Measurements from ENCODE around the gene DBP. TPM values are rescaled to one million over a fixed set of nuclear protein-coding genes. Genes with fewer than 3 reads are reported as not detected.

The DBP gene
- total RNA-seq, 1 donor from 2014 or later, result 6.8 TPM

- H3K4me3 ChIP-seq (ENCODE audit: low read length in 3 of 3), result no peak overlapping the region
- no peaks in the 10 kb centered on the region for H3K9me3 ChIP-seq (ENCODE audit: control insufficient read depth in 3 of 3, low read length in 3 of 3)
- H3K36me3 ChIP-seq (ENCODE audit: control insufficient read depth in 3 of 3, insufficient read depth in 3 of 3, low read length in 3 of 3), result peaks cover 14 to 28% (median 25%) of the 10 kb centered on the region in 3 donors
- no peak overlapping the region for H3K27ac ChIP-seq (ENCODE audit: low read depth, low read length)
- no peaks in the 10 kb centered on the region for H3K27me3 ChIP-seq (ENCODE audit: control insufficient read depth in 3 of 3, insufficient read depth in 3 of 3, low read length in 3 of 3)
- peaks cover 51 to 61% (median 52%) of the 10 kb centered on the region in 3 donors for H3K4me1 ChIP-seq (ENCODE audit: control insufficient read depth in 3 of 3, insufficient read depth in 3 of 3, low read length in 3 of 3)
- H3K9ac ChIP-seq (ENCODE audit: low read depth in 1 of 3, low read length in 3 of 3), result no peak overlapping the region
These were observed 8.5 kb downstream of the DBP start for GRCh38 chr19:48628486-48629296.

- H3K27ac ChIP-seq (ENCODE audit: low read depth, low read length), result no peak overlapping the region
These were observed 9.3 kb downstream of the DBP start for GRCh38 chr19:48627865-48628314.

GRCh38 chr19:48627201-48627864 is 9.8 kb downstream of the DBP start:
- peaks cover 7 to 19% (median 17%) of the 10 kb centered on the region in 3 donors for H3K36me3 ChIP-seq (ENCODE audit: control insufficient read depth in 3 of 3, insufficient read depth in 3 of 3, low read length in 3 of 3)
- no peaks in the 10 kb centered on the region for H3K9me3 ChIP-seq (ENCODE audit: control insufficient read depth in 3 of 3, low read length in 3 of 3)
- peaks cover 45 to 53% (median 45%) of the 10 kb centered on the region in 3 donors for H3K4me1 ChIP-seq (ENCODE audit: control insufficient read depth in 3 of 3, insufficient read depth in 3 of 3, low read length in 3 of 3)
- H3K4me3 ChIP-seq (ENCODE audit: low read length in 3 of 3), result no peak overlapping the region
- no peaks in the 10 kb centered on the region for H3K27me3 ChIP-seq (ENCODE audit: control insufficient read depth in 3 of 3, insufficient read depth in 3 of 3, low read length in 3 of 3)
- no peak overlapping the region for H3K27ac ChIP-seq (ENCODE audit: low read depth, low read length)
- H3K9ac ChIP-seq (ENCODE audit: low read depth in 1 of 3, low read length in 3 of 3), result peak overlapping the region in 1 of 3 donors; percentile 25

More at GRCh38 chr19:48627865-48628314, 9.3 kb downstream of the DBP start:
- Histone ChIP-seq H3K36me3 (ENCODE audit: control insufficient read depth in 3 of 3, insufficient read depth in 3 of 3, low read length in 3 of 3) (peaks cover 9 to 24% (median 20%) of the 10 kb centered on the region in 3 donors), H3K27me3 (ENCODE audit: control insufficient read depth in 3 of 3, insufficient read depth in 3 of 3, low read length in 3 of 3) (no peaks in the 10 kb centered on the region), H3K4me3 (ENCODE audit: low read length in 3 of 3) (no peak overlapping the region), H3K9ac (ENCODE audit: low read depth in 1 of 3, low read length in 3 of 3) (no peak overlapping the region), H3K9me3 (ENCODE audit: control insufficient read depth in 3 of 3, low read length in 3 of 3) (no peaks in the 10 kb centered on the region), H3K4me1 (ENCODE audit: control insufficient read depth in 3 of 3, insufficient read depth in 3 of 3, low read length in 3 of 3) (peaks cover 50 to 58% (median 51%) of the 10 kb centered on the region in 3 donors)

GRCh38 chr19:48625891-48626327 is 11.3 kb downstream of the DBP start:
- peak overlapping the region in 1 of 3 donors; percentile 16 for H3K9ac ChIP-seq (ENCODE audit: low read depth in 1 of 3, low read length in 3 of 3)
- H3K4me3 ChIP-seq (ENCODE audit: low read length in 3 of 3), result no peak overlapping the region
- H3K36me3 ChIP-seq (ENCODE audit: control insufficient read depth in 3 of 3, insufficient read depth in 3 of 3, low read length in 3 of 3), result peaks cover 3 to 11% (median 9%) of the 10 kb centered on the region in 3 donors
- no peaks in the 10 kb centered on the region for H3K9me3 ChIP-seq (ENCODE audit: control insufficient read depth in 3 of 3, low read length in 3 of 3)
- H3K27ac ChIP-seq (ENCODE audit: low read depth, low read length), result no peak overlapping the region
- H3K4me1 ChIP-seq (ENCODE audit: control insufficient read depth in 3 of 3, insufficient read depth in 3 of 3, low read length in 3 of 3), result peaks cover 36 to 39% (median 37%) of the 10 kb centered on the region in 3 donors
- H3K27me3 ChIP-seq (ENCODE audit: control insufficient read depth in 3 of 3, insufficient read depth in 3 of 3, low read length in 3 of 3), result no peaks in the 10 kb centered on the region

GRCh38 chr19:48624791-48625723 is 12.1 kb downstream of the DBP start:
- peaks cover 30 to 33% (median 31%) of the 10 kb centered on the region in 3 donors for H3K4me1 ChIP-seq (ENCODE audit: control insufficient read depth in 3 of 3, insufficient read depth in 3 of 3, low read length in 3 of 3)

GRCh38 chr19:48624067-48624594 is 13.0 kb downstream of the DBP start:
- Histone ChIP-seq H3K4me3 (ENCODE audit: low read length in 3 of 3) (peak overlapping the region; percentile 72 to 78 (median 78)), H3K9me3 (ENCODE audit: control insufficient read depth in 3 of 3, low read length in 3 of 3) (no peaks in the 10 kb centered on the region), H3K27ac (ENCODE audit: low read depth, low read length) (peak overlapping the region; percentile 74), H3K4me1 (ENCODE audit: control insufficient read depth in 3 of 3, insufficient read depth in 3 of 3, low read length in 3 of 3) (peaks cover 28 to 34% (median 32%) of the 10 kb centered on the region in 3 donors), H3K27me3 (ENCODE audit: control insufficient read depth in 3 of 3, insufficient read depth in 3 of 3, low read length in 3 of 3) (no peaks in the 10 kb centered on the region), H3K9ac (ENCODE audit: low read depth in 1 of 3, low read length in 3 of 3) (peak overlapping the region; percentile 66 to 89 (median 81)), H3K36me3 (ENCODE audit: control insufficient read depth in 3 of 3, insufficient read depth in 3 of 3, low read length in 3 of 3) (peaks cover 0 to 3% (median 2%) of the 10 kb centered on the region in 3 donors)

More at GRCh38 chr19:48624791-48625723, 12.1 kb downstream of the DBP start:
- Histone ChIP-seq H3K27ac (ENCODE audit: low read depth, low read length) (peak overlapping the region; percentile 74), H3K9ac (ENCODE audit: low read depth in 1 of 3, low read length in 3 of 3) (peak overlapping the region; percentile 33 to 89 (median 81)), H3K9me3 (ENCODE audit: control insufficient read depth in 3 of 3, low read length in 3 of 3) (no peaks in the 10 kb centered on the region), H3K4me3 (ENCODE audit: low read length in 3 of 3) (peak overlapping the region; percentile 59 to 78 (median 78)), H3K27me3 (ENCODE audit: control insufficient read depth in 3 of 3, insufficient read depth in 3 of 3, low read length in 3 of 3) (no peaks in the 10 kb centered on the region), H3K36me3 (ENCODE audit: control insufficient read depth in 3 of 3, insufficient read depth in 3 of 3, low read length in 3 of 3) (peaks cover 3 to 8% (median 3%) of the 10 kb centered on the region in 3 donors)

- peaks cover 28 to 35% (median 34%) of the 10 kb centered on the region in 3 donors for H3K4me1 ChIP-seq (ENCODE audit: control insufficient read depth in 3 of 3, insufficient read depth in 3 of 3, low read length in 3 of 3)
- peaks cover 0 to 3% (median 2%) of the 10 kb centered on the region in 3 donors for H3K36me3 ChIP-seq (ENCODE audit: control insufficient read depth in 3 of 3, insufficient read depth in 3 of 3, low read length in 3 of 3)
- H3K9me3 ChIP-seq (ENCODE audit: control insufficient read depth in 3 of 3, low read length in 3 of 3), result no peaks in the 10 kb centered on the region
- H3K27me3 ChIP-seq (ENCODE audit: control insufficient read depth in 3 of 3, insufficient read depth in 3 of 3, low read length in 3 of 3), result no peaks in the 10 kb centered on the region
- peak overlapping the region; percentile 66 to 75 (median 70) for H3K9ac ChIP-seq (ENCODE audit: low read depth in 1 of 3, low read length in 3 of 3)
- peak overlapping the region; percentile 69 to 72 (median 69) for H3K4me3 ChIP-seq (ENCODE audit: low read length in 3 of 3)
- H3K27ac ChIP-seq (ENCODE audit: low read depth, low read length), result peak overlapping the region; percentile 71
These were observed 13.6 kb downstream of the DBP start for GRCh38 chr19:48623556-48624066.

- Histone ChIP-seq H3K4me1 (ENCODE audit: control insufficient read depth in 3 of 3, insufficient read depth in 3 of 3, low read length in 3 of 3) (peaks cover 44 to 63% (median 49%) of the 10 kb centered on the region in 3 donors), H3K4me3 (ENCODE audit: low read length in 3 of 3) (peak overlapping the region; percentile 91 to 97 (median 95)), H3K9ac (ENCODE audit: low read depth in 1 of 3, low read length in 3 of 3) (peak overlapping the region; percentile 86 to 94 (median 89)), H3K27me3 (ENCODE audit: control insufficient read depth in 3 of 3, insufficient read depth in 3 of 3, low read length in 3 of 3) (no peaks in the 10 kb centered on the region), H3K27ac (ENCODE audit: low read depth, low read length) (peak overlapping the region; percentile 87), H3K9me3 (ENCODE audit: control insufficient read depth in 3 of 3, low read length in 3 of 3) (no peaks in the 10 kb centered on the region), H3K36me3 (ENCODE audit: control insufficient read depth in 3 of 3, insufficient read depth in 3 of 3, low read length in 3 of 3) (peaks cover 24 to 29% (median 28%) of the 10 kb centered on the region in 3 donors)
These were observed 17.2 kb downstream of the DBP start for GRCh38 chr19:48619692-48620585.

Data from skeletal muscle tissue (tissue), 4 donors.